Activated CD8-positive, alpha-beta T cell treated with anti-CD3 and anti-CD28 coated beads for 36 hours (primary cell): ENCODE data around the gene BSG. TPM values are rescaled to one million over a fixed set of nuclear protein-coding genes. Genes with fewer than 3 reads are reported as not detected.
A peak's percentile ranks its signal among the peaks of the same experiment; 100 is the strongest.

Experiments used
- ATAC-seq: fragments of 200-7000 bp; cut with Tn5 transposase; one replicate; pipeline ENCODE4 v1.10.0; 2021; ENCODE audit warnings: mild to moderate bottlenecking, moderate library complexity
- CTCF ChIA-PET: fragments of 350-600 bp; sonication (Branson Sonifier 250); formaldehyde crosslinking; loops from one replicate; lab custom pipeline; 2021; ENCODE audit warnings: antibody characterized with exemption; lab: Charles Lee
- POLR2A ChIA-PET: fragments of 350-600 bp; sonication (Branson Sonifier 250); formaldehyde crosslinking; loops from one replicate; lab custom pipeline; 2021; ENCODE audit warnings: antibody characterized with exemption; lab: Charles Lee
- DNase-seq: peaks from one replicate; pipeline ENCODE4 v3.0.0-alpha.2; 2020
- H3K27ac Mint-ChIP-seq: one replicate; pipeline ENCODE4 v1.8.0; 2021; ENCODE audit warnings: mild to moderate bottlenecking, mixed read lengths
- H3K27me3 Mint-ChIP-seq: one replicate; pipeline ENCODE4 v1.8.0; 2021; ENCODE audit warnings: mixed read lengths
- H3K36me3 Mint-ChIP-seq: one replicate; pipeline ENCODE4 v1.8.0; 2021; ENCODE audit warnings: low read depth, mixed read lengths
- H3K4me1 Mint-ChIP-seq: one replicate; pipeline ENCODE4 v1.8.0; 2021; ENCODE audit warnings: low read depth, mixed read lengths
- H3K4me3 Mint-ChIP-seq: one replicate; pipeline ENCODE4 v1.8.0; 2021; ENCODE audit warnings: mild to moderate bottlenecking, moderate library complexity, mixed read lengths
- H3K9me3 Mint-ChIP-seq: one replicate; pipeline ENCODE4 v1.8.0; 2021; ENCODE audit warnings: mixed read lengths
- intact Hi-C: fragments of 100-400 bp; cut with micrococcal nuclease; formaldehyde crosslinking; loops from one replicate; pipeline ENCODE4 v1.10.0; 2022
- total RNA-seq, 2 experiments: library from RNA; stranded (reverse); gene quantifications; one replicate each; pipeline ENCODE4 v1.2.3, GENCODE V29; 2021
- TF ChIP-seq, protein P1 (sequence below): fragments of 200-600 bp; IDR thresholded peaks from one replicate; pipeline ENCODE4 v1.8.0; 2022; ENCODE audit warnings: antibody characterized with exemption, mild to moderate bottlenecking

Gene BSG
- total RNA-seq, 2 experiments from 2014 or later = 159 to 160 TPM

- DNase-seq (peak; percentile 62), ATAC-seq (no peak)
- H3K4me1 Mint-ChIP-seq = peaks cover 20% of the 10 kb centered on the region
- TF ChIP-seq, protein P1, sequence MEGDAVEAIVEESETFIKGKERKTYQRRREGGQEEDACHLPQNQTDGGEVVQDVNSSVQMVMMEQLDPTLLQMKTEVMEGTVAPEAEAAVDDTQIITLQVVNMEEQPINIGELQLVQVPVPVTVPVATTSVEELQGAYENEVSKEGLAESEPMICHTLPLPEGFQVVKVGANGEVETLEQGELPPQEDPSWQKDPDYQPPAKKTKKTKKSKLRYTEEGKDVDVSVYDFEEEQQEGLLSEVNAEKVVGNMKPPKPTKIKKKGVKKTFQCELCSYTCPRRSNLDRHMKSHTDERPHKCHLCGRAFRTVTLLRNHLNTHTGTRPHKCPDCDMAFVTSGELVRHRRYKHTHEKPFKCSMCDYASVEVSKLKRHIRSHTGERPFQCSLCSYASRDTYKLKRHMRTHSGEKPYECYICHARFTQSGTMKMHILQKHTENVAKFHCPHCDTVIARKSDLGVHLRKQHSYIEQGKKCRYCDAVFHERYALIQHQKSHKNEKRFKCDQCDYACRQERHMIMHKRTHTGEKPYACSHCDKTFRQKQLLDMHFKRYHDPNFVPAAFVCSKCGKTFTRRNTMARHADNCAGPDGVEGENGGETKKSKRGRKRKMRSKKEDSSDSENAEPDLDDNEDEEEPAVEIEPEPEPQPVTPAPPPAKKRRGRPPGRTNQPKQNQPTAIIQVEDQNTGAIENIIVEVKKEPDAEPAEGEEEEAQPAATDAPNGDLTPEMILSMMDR = peak; percentile 26
- H3K27me3 Mint-ChIP-seq = no peaks in the 10 kb centered on the region
- no peaks in the 10 kb centered on the region for H3K9me3 Mint-ChIP-seq
- ChIA-PET POLR2A (interaction anchor here (0.5 to 2.6 kb wide), 6 partner anchors 10 to 1730 kb away, joined by 3 to 20 read pairs (median 4); partner anchors contain the start of gene BSG), CTCF (interaction anchor here (0.7 to 4.0 kb wide), 15 partner anchors 9 to 101 kb away, joined by 3 to 45 read pairs (median 4); partner anchors contain the start of genes BSG, POLRMT and TPGS1)
- H3K27ac Mint-ChIP-seq = peak overlapping the region; percentile 89
- H3K4me3 Mint-ChIP-seq = peak overlapping the region; percentile 87
- H3K36me3 Mint-ChIP-seq = no peaks in the 10 kb centered on the region
- intact Hi-C loops = no loop called here
These were observed 39.6 kb upstream of the BSG start for GRCh38 chr19:532561-533363.

DNA sequence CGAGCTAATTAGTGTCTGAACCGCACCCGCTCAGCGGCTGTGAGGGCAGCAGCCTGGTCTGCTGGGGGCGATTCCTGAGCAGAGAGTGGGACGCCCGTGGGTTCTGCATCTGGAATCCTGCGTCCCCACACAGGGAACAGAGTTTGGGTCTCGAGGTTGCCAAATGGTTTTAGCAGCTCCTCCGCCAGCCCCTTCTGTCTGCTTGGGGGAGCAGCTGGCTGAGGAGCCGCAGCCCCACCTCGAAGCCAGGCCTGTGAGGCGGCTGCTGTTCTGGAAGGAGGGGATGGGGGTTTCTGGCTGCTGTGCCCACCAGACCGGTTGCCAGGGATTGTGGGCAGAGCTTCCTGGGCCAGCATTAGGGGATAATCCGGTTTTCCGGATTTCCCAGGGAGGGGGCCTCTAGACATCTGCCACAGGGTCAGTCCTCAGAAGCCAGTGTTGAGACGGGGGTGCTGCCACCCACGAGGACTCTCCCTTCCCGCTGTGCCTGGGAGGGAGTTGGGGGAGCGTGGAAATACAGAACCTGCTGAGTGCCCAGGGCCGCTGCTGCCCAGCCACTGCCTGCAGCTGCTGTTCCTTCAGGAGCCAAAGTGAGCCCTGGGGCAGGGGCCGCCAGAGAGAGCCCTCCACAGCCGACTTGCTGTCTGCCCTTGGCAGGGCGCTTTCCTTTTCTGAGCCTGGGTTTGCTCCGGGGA, 38.9 kb upstream of the BSG start:
- ChIA-PET CTCF (interaction anchor here (0.7 to 4.0 kb wide), 7 partner anchors 8 to 100 kb away, joined by 3 to 45 read pairs (median 9); partner anchors contain the start of genes POLRMT and TPGS1), POLR2A (interaction anchor here (0.9 to 2.6 kb wide), 5 partner anchors 9 to 38 kb away, joined by 3 to 20 read pairs (median 5); partner anchors contain the start of gene BSG)
- H3K36me3 Mint-ChIP-seq = peaks cover 6% of the 10 kb centered on the region
- TF ChIP-seq, protein P1 = no peak
- peaks cover 20% of the 10 kb centered on the region for H3K4me1 Mint-ChIP-seq
- H3K9me3 Mint-ChIP-seq = no peaks in the 10 kb centered on the region
- no peak overlapping the region for H3K27ac Mint-ChIP-seq
- peak overlapping the region; percentile 87 for H3K4me3 Mint-ChIP-seq
- DNase-seq (no peak), ATAC-seq (no peak)
- H3K27me3 Mint-ChIP-seq = no peaks in the 10 kb centered on the region
- intact Hi-C loops = no loop called here

GRCh38 chr19:534088-534487, 38.3 kb upstream of the BSG start:
- Mint-ChIP-seq H3K4me1 (peaks cover 20% of the 10 kb centered on the region), H3K27ac (no peak overlapping the region), H3K36me3 (peaks cover 6% of the 10 kb centered on the region), H3K4me3 (peak overlapping the region; percentile 32), H3K27me3 (no peaks in the 10 kb centered on the region), H3K9me3 (no peaks in the 10 kb centered on the region)
- no peak for ATAC-seq
- ChIA-PET POLR2A (no interaction called here), CTCF (interaction anchor here (2.5 to 4.0 kb wide), 2 partner anchors 8 to 23 kb away, joined by 16 to 45 read pairs; no protein-coding TSS in a partner anchor)
- DNase-seq = no peak
- intact Hi-C loops = no loop called here
- TF ChIP-seq, protein P1 = no peak

DNA sequence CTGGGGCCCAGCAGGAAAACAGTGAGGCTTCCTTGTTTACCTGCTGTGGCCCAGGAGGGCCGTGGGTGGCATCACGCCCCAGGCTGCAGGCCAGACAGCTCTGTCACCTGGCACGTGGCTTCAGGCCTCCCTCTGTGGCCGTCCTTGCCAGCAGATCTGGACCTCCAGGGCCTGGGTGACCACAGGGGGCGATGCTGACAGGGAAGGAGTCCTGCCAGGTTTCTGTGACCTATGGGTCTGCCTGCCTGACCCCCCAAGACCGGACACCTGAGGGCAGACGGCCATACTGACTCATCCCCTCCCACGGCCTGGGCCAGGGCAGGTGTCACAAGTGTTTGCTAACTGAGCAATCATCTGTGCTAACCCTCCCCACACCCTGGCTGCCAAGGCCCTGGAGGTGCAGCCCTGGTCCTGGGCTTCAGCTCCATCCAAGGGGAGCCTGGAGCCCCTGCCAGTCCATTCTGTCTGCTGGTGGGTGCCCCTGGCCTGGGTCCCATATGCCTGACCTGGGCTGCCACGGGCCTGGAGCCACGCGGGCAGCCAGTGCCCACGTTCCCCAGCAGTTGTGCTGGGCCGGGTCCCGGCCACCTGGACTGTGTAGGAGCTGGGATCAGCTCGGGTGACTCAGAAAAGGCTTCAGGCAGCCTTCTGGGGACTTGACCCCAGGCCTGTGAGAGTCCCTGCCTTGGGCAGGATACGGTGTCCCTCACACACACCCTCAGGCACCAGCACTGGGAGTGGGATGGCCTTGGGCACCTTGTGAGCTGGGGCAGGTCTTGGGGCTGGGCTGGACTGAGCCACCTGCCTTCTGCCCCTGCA, 37.2 kb upstream of the BSG start:
- no peak overlapping the region for H3K27ac Mint-ChIP-seq
- POLR2A ChIA-PET = interaction anchor here (0.9 to 1.1 kb wide), 2 partner anchors 9 to 10 kb away, joined by 3 read pairs; partner anchors contain the start of gene GZMM
- CTCF ChIA-PET = no interaction called here
- TF ChIP-seq, protein P1 = no peak
- no peaks in the 10 kb centered on the region for H3K9me3 Mint-ChIP-seq
- intact Hi-C loops = no loop called here
- no peak for ATAC-seq
- H3K36me3 Mint-ChIP-seq = peaks cover 6% of the 10 kb centered on the region
- no peak for DNase-seq
- H3K27me3 Mint-ChIP-seq = no peaks in the 10 kb centered on the region
- H3K4me1 Mint-ChIP-seq = peaks cover 20% of the 10 kb centered on the region
- no peak overlapping the region for H3K4me3 Mint-ChIP-seq
